Endothelial cell of umbilical vein (primary cell): Measurements from ENCODE around the gene EEF1B2. TPM values are rescaled to one million over a fixed set of nuclear protein-coding genes. Genes with fewer than 3 reads are reported as not detected.

ENCODE experiments used
- BruUV-seq: library from RNA; stranded (reverse); fragments of 400-500 nt; replicated peaks from 2 replicates; lab custom pipeline; 2021; lab: Mats Ljungman, UMichigan
- CTCF ChIA-PET: fragments of 300-600, 350-600 bp; sonication (Branson Sonifier 250); formaldehyde crosslinking; loops from one replicate; lab custom pipeline; 2021; ENCODE audit warnings: antibody characterized with exemption, inconsistent platforms; lab: Charles Lee
- POLR2A ChIA-PET: fragments of 300-600, 350-600 bp; sonication (Branson Sonifier 250); formaldehyde crosslinking; loops from one replicate; lab custom pipeline; 2021; ENCODE audit warnings: antibody characterized with exemption, inconsistent platforms; lab: Charles Lee
- DNase-seq: peaks from one replicate; pipeline ENCODE4 v3.0.0-alpha.2; 2011; ENCODE audit warnings: low read depth, low spot score
- FAIRE-seq: peaks from 2 replicates; lab custom pipeline; 2011; peaks lifted over from hg19 to GRCh38; lab: Jason Lieb, UNC
- H2AFZ ChIP-seq: 2 replicates; pipeline ENCODE4 v1.6.0; 2012; ENCODE audit warnings: low read depth, low read length, control low read depth, inconsistent platforms
- H3K27ac ChIP-seq: 2 replicates; pipeline ENCODE4 v1.5.1; 2011; ENCODE audit warnings: low read depth, mild to moderate bottlenecking, control low read depth, low read length, moderate library complexity; ENCODE audit not compliant: insufficient read depth
- H3K27me3 ChIP-seq, 2 experiments: 2 replicates each; pipeline versions ENCODE4 v1.6.0 to v1.6.1; 2011; ENCODE audit warnings: low read length in 2 of 2, mixed read lengths in 1 of 2; ENCODE audit not compliant: control insufficient read depth in 2 of 2, insufficient read depth in 2 of 2
- H3K36me3 ChIP-seq, 2 experiments: 2 replicates in 1 of 2; 3 replicates in 1 of 2; pipeline ENCODE4 v1.5.1; 2011; ENCODE audit warnings: low read length in 2 of 2, mild to moderate bottlenecking in 1 of 2, moderate library complexity in 1 of 2; ENCODE audit not compliant: control insufficient read depth in 2 of 2, insufficient read depth in 2 of 2; ENCODE audit errors: extremely low read depth in 1 of 2
- H3K4me1 ChIP-seq: 3 replicates; pipeline ENCODE4 v1.5.1; 2011; ENCODE audit warnings: mild to moderate bottlenecking, low read length; ENCODE audit not compliant: control insufficient read depth, insufficient read depth; ENCODE audit errors: extremely low read depth
- H3K4me2 ChIP-seq: 2 replicates; pipeline ENCODE4 v1.6.1; 2011; ENCODE audit warnings: low read length, control low read depth, mixed read lengths; ENCODE audit not compliant: insufficient read depth
- H3K4me3 ChIP-seq, 3 experiments: fragments of 200-600 bp in 1 of 3; sonication (generic), shearing (Covaris generic) in 1 of 3; replicated peaks in 1 of 3; 2 replicates each; pipeline ENCODE4 v1.5.1; 2011 to 2016; ENCODE audit warnings: control low read depth in 3 of 3, low read length in 3 of 3, mild to moderate bottlenecking in 2 of 3, inconsistent platforms in 1 of 3, low read depth in 1 of 3, moderate library complexity in 1 of 3; ENCODE audit not compliant: insufficient read depth in 1 of 3
- H3K79me2 ChIP-seq: 2 replicates; pipeline ENCODE4 v1.6.0; 2012; ENCODE audit warnings: low read length, inconsistent platforms; ENCODE audit not compliant: control insufficient read depth, insufficient read depth
- H3K9ac ChIP-seq: replicated peaks from 2 replicates; pipeline ENCODE3; 2011; ENCODE audit warnings: low read length, control low read depth; ENCODE audit not compliant: insufficient read depth; ENCODE audit errors: extremely low read depth
- H3K9me1 ChIP-seq: replicated peaks from 3 replicates; pipeline ENCODE4 v1.6.0; 2011; ENCODE audit warnings: mild to moderate bottlenecking, low read length; ENCODE audit not compliant: control insufficient read depth, insufficient read depth; ENCODE audit errors: extremely low read depth
- H3K9me3 ChIP-seq: replicated peaks from 2 replicates; pipeline ENCODE4 v1.5.1; 2012; ENCODE audit warnings: low read length, inconsistent platforms; ENCODE audit not compliant: control insufficient read depth, insufficient read depth
- H4K20me1 ChIP-seq: replicated peaks from 2 replicates; pipeline ENCODE3; 2011; ENCODE audit warnings: mild to moderate bottlenecking, low read length; ENCODE audit not compliant: control insufficient read depth, insufficient read depth; ENCODE audit errors: extremely low read depth
- EZH2 ChIP-seq: IDR thresholded peaks from 2 replicates; pipeline ENCODE4 v1.6.1; 2012; ENCODE audit warnings: borderline replicate concordance, low read depth, mild to moderate bottlenecking, moderate library complexity, low read length, inconsistent platforms; ENCODE audit not compliant: severe bottlenecking
- FOS ChIP-seq: IDR thresholded peaks from 2 replicates; pipeline ENCODE4 v1.6.1; 2011; ENCODE audit warnings: mild to moderate bottlenecking, low read length, moderate library complexity, borderline replicate concordance; ENCODE audit not compliant: insufficient read depth
- GATA2 ChIP-seq: IDR thresholded peaks from 2 replicates; pipeline ENCODE4 v1.7.0; 2011; ENCODE audit warnings: low read depth, mild to moderate bottlenecking, moderate library complexity, mixed read lengths, low read length; ENCODE audit not compliant: insufficient read length, insufficient read depth
- JUN ChIP-seq: IDR thresholded peaks from 2 replicates; pipeline ENCODE4 v1.6.1; 2011; ENCODE audit warnings: borderline replicate concordance, low read depth; ENCODE audit not compliant: insufficient read length, insufficient read depth
- MYC ChIP-seq: IDR thresholded peaks from one replicate; pipeline ENCODE4 v1.6.1; 2011; ENCODE audit warnings: mild to moderate bottlenecking, low read depth, low read length
- POLR2A ChIP-seq: IDR thresholded peaks from 2 replicates; pipeline ENCODE4 v1.6.1; 2012; ENCODE audit warnings: low read depth, mild to moderate bottlenecking, control low read depth, low read length
- POLR2AphosphoS5 ChIP-seq: IDR thresholded peaks from 2 replicates; pipeline ENCODE4 v1.6.1; 2012; ENCODE audit warnings: low read depth, mild to moderate bottlenecking, control low read depth, low read length, moderate library complexity; ENCODE audit not compliant: insufficient read depth
- dilution Hi-C: fragments of 300-500 bp; cut with MboI; formaldehyde crosslinking; loops from one replicate; pipeline ENCODE4 v1.15.0; 2019; ENCODE audit warnings: low sequenced_read_pairs; ENCODE audit not compliant: extremely low pct_ligation_motif_present
- intact Hi-C: fragments of 100-400 bp; cut with micrococcal nuclease; formaldehyde crosslinking; loops from one replicate; pipeline ENCODE4 v1.10.0; 2022
- polyA plus RNA-seq, 4 experiments: library from polyadenylated mRNA; depleted of rRNA in 3 of 4; stranded (reverse) in 3 of 4; unstranded in 1 of 4; fragments of >200 nt; gene quantifications; 2 replicates each; pipeline versions ENCODE4 v1.2.1 to v1.2.3, GENCODE V29; 2011 to 2012; ENCODE audit warnings: missing spikeins in 1 of 4
- total RNA-seq: library from RNA; stranded (reverse); gene quantifications from 2 replicates; pipeline ENCODE4 v1.2.3, GENCODE V29; 2021
- TF ChIP-seq, protein P1 (sequence below), 2 donors: IDR thresholded peaks; 1 replicate in 1 of 2; 2 replicates in 1 of 2; pipeline ENCODE4 v1.5.1; 2011; ENCODE audit warnings: low read length in 2 of 2, mild to moderate bottlenecking in 2 of 2, moderate library complexity in 2 of 2, control low read depth in 1 of 2, inconsistent platforms in 1 of 2, low read depth in 1 of 2; ENCODE audit not compliant: insufficient read depth in 1 of 2; ENCODE audit errors: extremely low read depth in 1 of 2
- TF ChIP-seq, protein P2 (sequence below): IDR thresholded peaks from 2 replicates; pipeline ENCODE4 v1.6.1; 2011; ENCODE audit not compliant: insufficient read depth, insufficient read length

The EEF1B2 gene
- total and polyA plus RNA-seq, 2 donors (not counting 3 experiments of a cell fraction or from before 2014, with no cell fraction given) = 454 to 576 TPM

DNA sequence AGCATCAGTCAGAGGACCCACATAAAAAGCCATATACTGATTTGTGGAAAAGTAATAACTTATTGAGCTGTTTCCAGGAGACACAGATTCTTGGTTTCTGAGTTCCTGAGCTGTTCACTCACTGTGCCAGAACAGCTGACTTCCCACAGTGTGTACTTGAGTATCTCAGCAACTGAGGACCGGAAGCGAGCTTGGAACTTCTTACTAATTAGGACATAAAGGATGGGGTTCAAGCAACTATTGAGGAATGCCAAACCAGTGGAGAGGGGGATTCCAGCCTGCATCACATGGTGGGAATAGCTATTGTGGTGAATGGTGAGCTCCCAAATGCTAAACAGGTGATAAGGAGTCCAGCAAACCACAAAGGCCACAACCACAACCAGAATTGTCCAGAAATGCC is 16.4 kb downstream of the EEF1B2 start:
- FAIRE-seq (no peak), DNase-seq (no peak)
- Histone ChIP-seq H3K4me3 (no peak overlapping the region), H3K4me2 (no peak overlapping the region), H3K4me1 (peaks cover 4% of the 10 kb centered on the region), H3K27ac (no peak overlapping the region), H3K36me3 (no peaks in the 10 kb centered on the region), H3K9ac (no peak overlapping the region), H3K9me3 (no peaks in the 10 kb centered on the region), H4K20me1 (no peaks in the 10 kb centered on the region), H3K79me2 (no peaks in the 10 kb centered on the region), H3K9me1 (no peaks in the 10 kb centered on the region), H2AFZ (no peak overlapping the region), H3K27me3 (no peaks in the 10 kb centered on the region)
- ChIA-PET CTCF (no interaction called here), POLR2A (no interaction called here)
- intact Hi-C loops = no loop called here
- dilution Hi-C loops = no loop called here
- no TSS peak for BruUV-seq
- no peak for TF ChIP-seq EZH2
- TF ChIP-seq POLR2A = no peak
- no peak for TF ChIP-seq JUN
- TF ChIP-seq, protein P1, sequence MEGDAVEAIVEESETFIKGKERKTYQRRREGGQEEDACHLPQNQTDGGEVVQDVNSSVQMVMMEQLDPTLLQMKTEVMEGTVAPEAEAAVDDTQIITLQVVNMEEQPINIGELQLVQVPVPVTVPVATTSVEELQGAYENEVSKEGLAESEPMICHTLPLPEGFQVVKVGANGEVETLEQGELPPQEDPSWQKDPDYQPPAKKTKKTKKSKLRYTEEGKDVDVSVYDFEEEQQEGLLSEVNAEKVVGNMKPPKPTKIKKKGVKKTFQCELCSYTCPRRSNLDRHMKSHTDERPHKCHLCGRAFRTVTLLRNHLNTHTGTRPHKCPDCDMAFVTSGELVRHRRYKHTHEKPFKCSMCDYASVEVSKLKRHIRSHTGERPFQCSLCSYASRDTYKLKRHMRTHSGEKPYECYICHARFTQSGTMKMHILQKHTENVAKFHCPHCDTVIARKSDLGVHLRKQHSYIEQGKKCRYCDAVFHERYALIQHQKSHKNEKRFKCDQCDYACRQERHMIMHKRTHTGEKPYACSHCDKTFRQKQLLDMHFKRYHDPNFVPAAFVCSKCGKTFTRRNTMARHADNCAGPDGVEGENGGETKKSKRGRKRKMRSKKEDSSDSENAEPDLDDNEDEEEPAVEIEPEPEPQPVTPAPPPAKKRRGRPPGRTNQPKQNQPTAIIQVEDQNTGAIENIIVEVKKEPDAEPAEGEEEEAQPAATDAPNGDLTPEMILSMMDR (IDR thresholded peaks at IDR 0.05; ENCODE audit: extremely low read depth in 1 of 2, insufficient read depth in 1 of 2, low read depth in 1 of 2, low read length in 2 of 2) = no peak
- TF ChIP-seq GATA2 = no peak
- TF ChIP-seq POLR2AphosphoS5 = no peak
- TF ChIP-seq, protein P2, sequence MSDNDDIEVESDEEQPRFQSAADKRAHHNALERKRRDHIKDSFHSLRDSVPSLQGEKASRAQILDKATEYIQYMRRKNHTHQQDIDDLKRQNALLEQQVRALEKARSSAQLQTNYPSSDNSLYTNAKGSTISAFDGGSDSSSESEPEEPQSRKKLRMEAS = no peak
- no peak for TF ChIP-seq MYC
- TF ChIP-seq FOS = no peak
